KBM-7 (cell line): ENCODE data around the gene ASPSCR1.

Experiments
- DNase-seq: peaks from one replicate; pipeline ENCODE4 v3.0.0-alpha.2; 2015
- in situ Hi-C: fragments of 300-500 bp; cut with MboI; formaldehyde crosslinking; loops from 2 replicates; pipeline ENCODE4 v1.14.3; 2020; ENCODE audit warnings: low sequenced_read_pairs, low pct_unique_long_range_greater_than_20kb, mixed read lengths

ASPSCR1 gene

GRCh38 chr17:82018152-82018988 is 40.9 kb downstream of the ASPSCR1 start:
- in situ Hi-C loops, result no loop called here
- no peak for DNase-seq

GRCh38 chr17:82018989-82019689 is 41.7 kb downstream of the ASPSCR1 start:
- no peak for DNase-seq
- in situ Hi-C loops, result no loop called here

- DNase-seq, result peak; percentile 68
- in situ Hi-C loops, result no loop called here
Observed at GRCh38 chr17:82019690-82020571, 42.5 kb downstream of the ASPSCR1 start.

- in situ Hi-C loops, result no loop called here
- no peak for DNase-seq
Observed at GRCh38 chr17:82020572-82021106, 43.2 kb downstream of the ASPSCR1 start.

- in situ Hi-C loops, result no loop called here
- peak; percentile 57 for DNase-seq
Observed at GRCh38 chr17:82021107-82021899, 43.9 kb downstream of the ASPSCR1 start.

- DNase-seq, result no peak
- in situ Hi-C loops, result no loop called here
Observed at GRCh38 chr17:82021900-82022309, 44.5 kb downstream of the ASPSCR1 start.

GRCh38 chr17:82022310-82022980 is 45.0 kb downstream of the ASPSCR1 start, which contains the start of gene CENPX:
CENPX (minus strand) TSS chr17:82022878; CDS start chr17:82022861, 17 bp downstream.
- no peak for DNase-seq
- in situ Hi-C loops, result no loop called here

- in situ Hi-C loops, result no loop called here
- peak; percentile 100 for DNase-seq
Observed at GRCh38 chr17:82022981-82023446, 45.6 kb downstream of the ASPSCR1 start, which contains the start of gene LRRC45. LRRC45 (plus strand) TSS chr17:82023305; CDS start chr17:82023644, 339 bp downstream.

- peak; percentile 52 for DNase-seq
- in situ Hi-C loops, result no loop called here
Observed at GRCh38 chr17:82023447-82024241, 46.2 kb downstream of the ASPSCR1 start.

GRCh38 chr17:82024859-82025258 is 47.4 kb downstream of the ASPSCR1 start:
- in situ Hi-C loops, result no loop called here

GRCh38 chr17:82025401-82026107 is 48.1 kb downstream of the ASPSCR1 start:
- no peak for DNase-seq
- in situ Hi-C loops, result no loop called here

More at GRCh38 chr17:82024859-82025258, 47.4 kb downstream of the ASPSCR1 start:
- no peak for DNase-seq

- in situ Hi-C loops, result no loop called here
- DNase-seq, result no peak
Observed at GRCh38 chr17:82028246-82028645, 50.8 kb downstream of the ASPSCR1 start.

- in situ Hi-C loops, result no loop called here
- DNase-seq, result no peak
Observed at GRCh38 chr17:82028966-82029365, 51.5 kb downstream of the ASPSCR1 start.

GRCh38 chr17:82029391-82029790 is 52.0 kb downstream of the ASPSCR1 start:
- no peak for DNase-seq
- in situ Hi-C loops, result no loop called here

- no peak for DNase-seq
- in situ Hi-C loops, result no loop called here
Observed at GRCh38 chr17:82029990-82030469, 52.6 kb downstream of the ASPSCR1 start.
